HCT116 (cell line): ENCODE data around the gene GAS2L2. TPM values are rescaled to one million over a fixed set of nuclear protein-coding genes. Genes with fewer than 3 reads are reported as not detected.

Experiments used
- ATAC-seq: fragments of 200-7000 bp; cut with Tn5 transposase; 2 replicates; pipeline ENCODE4 v1.9.1; 2020; ENCODE audit warnings: mild to moderate bottlenecking, moderate library complexity
- BruUV-seq: library from RNA; stranded (reverse); fragments of 400-500 nt; replicated peaks from 2 replicates; lab custom pipeline; 2021; lab: Mats Ljungman, UMichigan
- CTCF ChIA-PET: fragments of 300-600 bp; sonication (Branson Sonifier 250); formaldehyde crosslinking; loops from one replicate; lab custom pipeline; 2021; ENCODE audit warnings: antibody characterized with exemption; lab: Charles Lee
- POLR2A ChIA-PET: fragments of 300-600, 350-600 bp; sonication (Branson Sonifier 250); formaldehyde crosslinking; loops from one replicate; lab custom pipeline; 2021; ENCODE audit warnings: antibody characterized with exemption; lab: Charles Lee
- RAD21 ChIA-PET, 2 experiments: fragments of 300-600 bp; sonication (Branson Sonifier 250); formaldehyde crosslinking; loops; one replicate each; lab custom pipeline; 2023; ENCODE audit warnings: low total read pairs in 2 of 2; ENCODE audit not compliant: uncharacterized antibody in 2 of 2, unreplicated experiment in 2 of 2, low non-redundant PET in 1 of 2; lab: Charles Lee
- DNase-seq: peaks from one replicate; pipeline ENCODE4 v3.0.0-alpha.2; 2010; ENCODE audit warnings: low read depth, low spot score
- H2AFZ ChIP-seq: fragments of 200-600 bp; shearing (Covaris generic), sonication (generic); 2 replicates; pipeline ENCODE4 v1.6.1; 2017; ENCODE audit warnings: low read depth, mixed run types, mixed read lengths, antibody characterized with exemption, low read length; ENCODE audit not compliant: poor library complexity, severe bottlenecking
- H3K27ac ChIP-seq: 2 replicates; pipeline ENCODE4 v1.5.1; 2012; ENCODE audit warnings: low read depth, low read length
- H3K27me3 ChIP-seq: fragments of 200-600 bp; sonication (generic); 2 replicates; pipeline ENCODE4 v1.6.1; 2016; ENCODE audit warnings: mixed run types, low read length, mixed read lengths; ENCODE audit not compliant: insufficient read depth
- H3K36me3 ChIP-seq, 2 experiments: fragments of 200-500 bp in 1 of 2; fragments of 200-600 bp in 1 of 2; sonication (Bioruptor generic) in 1 of 2; sonication (generic) in 1 of 2; 2 replicates each; pipeline versions ENCODE4 v1.5.1 to v1.6.1; 2014 to 2016; ENCODE audit warnings: low read length in 2 of 2, inconsistent platforms in 1 of 2, mixed read lengths in 1 of 2, mixed run types in 1 of 2; ENCODE audit not compliant: insufficient read depth in 2 of 2, control insufficient read depth in 1 of 2
- H3K4me1 ChIP-seq, 2 experiments: fragments of 200-600 bp in 1 of 2; sonication (generic) in 1 of 2; 2 replicates each; pipeline versions ENCODE4 v1.5.1 to v1.6.1; 2012 to 2017; ENCODE audit warnings: low read length in 2 of 2, inconsistent platforms in 1 of 2, mild to moderate bottlenecking in 1 of 2, mixed read lengths in 1 of 2, mixed run types in 1 of 2, moderate library complexity in 1 of 2; ENCODE audit not compliant: insufficient read depth in 2 of 2, control insufficient read depth in 1 of 2
- H3K4me2 ChIP-seq: fragments of 200-600 bp; sonication (generic); 2 replicates; pipeline ENCODE4 v1.6.1; 2017; ENCODE audit warnings: mixed run types, low read length, mixed read lengths
- H3K4me3 ChIP-seq, 2 experiments: fragments of 200-600 bp in 1 of 2; sonication (generic) in 1 of 2; replicated peaks in 1 of 2; 2 replicates each; pipeline ENCODE4 v1.5.1; 2011 to 2016; ENCODE audit warnings: low read length in 2 of 2, control low read depth in 1 of 2, low read depth in 1 of 2, mild to moderate bottlenecking in 1 of 2, mixed read lengths in 1 of 2, mixed run types in 1 of 2
- H3K79me2 ChIP-seq: fragments of 200-600 bp; sonication (generic); 2 replicates; pipeline ENCODE4 v1.6.1; 2017; ENCODE audit warnings: mild to moderate bottlenecking, mixed run types, low read length, moderate library complexity, mixed read lengths; ENCODE audit not compliant: insufficient read depth
- H3K9ac ChIP-seq: fragments of 200-600 bp; sonication (generic); 2 replicates; pipeline ENCODE4 v1.6.1; 2016; ENCODE audit warnings: low read length, mixed read lengths
- H3K9me2 ChIP-seq: fragments of 200-600 bp; sonication (generic), shearing (Covaris generic); 2 replicates; pipeline ENCODE4 v1.6.1; 2017; ENCODE audit warnings: mixed run types, mild to moderate bottlenecking, moderate library complexity; ENCODE audit not compliant: insufficient read depth
- H3K9me3 ChIP-seq, 2 experiments: fragments of 200-500 bp in 1 of 2; fragments of 200-600 bp in 1 of 2; sonication (Bioruptor generic) in 1 of 2; sonication (generic) in 1 of 2; 2 replicates each; pipeline ENCODE4 v1.6.1; 2014 to 2017; ENCODE audit warnings: low read length in 2 of 2, mixed read lengths in 2 of 2, inconsistent platforms in 1 of 2, low read depth in 1 of 2, mild to moderate bottlenecking in 1 of 2, mixed run types in 1 of 2, moderate library complexity in 1 of 2; ENCODE audit not compliant: control insufficient read depth in 1 of 2, insufficient read depth in 1 of 2
- H4K20me1 ChIP-seq: fragments of 200-600 bp; sonication (generic), shearing (Covaris generic); 2 replicates; pipeline ENCODE4 v1.6.1; 2017; ENCODE audit warnings: mixed run types, mild to moderate bottlenecking, moderate library complexity; ENCODE audit not compliant: insufficient read depth
- CBX3 ChIP-seq: IDR thresholded peaks from 2 replicates; pipeline ENCODE4 v1.6.1; 2012; ENCODE audit warnings: low read depth
- CTCF ChIP-seq, 3 experiments: fragments of 200-600 bp in 1 of 3; sonication (generic) in 1 of 3; IDR thresholded peaks in 2 of 3; conservative IDR thresholded peaks in 1 of 3; 2 replicates each; pipeline ENCODE4 v1.5.1; 2012 to 2017; ENCODE audit warnings: low read depth in 2 of 3, low read length in 2 of 3, antibody characterized with exemption in 1 of 3, borderline replicate concordance in 1 of 3, control low read depth in 1 of 3, mild to moderate bottlenecking in 1 of 3, mixed read lengths in 1 of 3, mixed run types in 1 of 3, moderate library complexity in 1 of 3; ENCODE audit not compliant: insufficient read depth in 1 of 3
- EGR1 ChIP-seq: IDR thresholded peaks from 2 replicates; pipeline ENCODE4 v1.6.1; 2012; ENCODE audit warnings: low read depth
- EZH2 ChIP-seq: fragments of 200-600 bp; sonication (generic); IDR thresholded peaks from 2 replicates; pipeline ENCODE4 v1.6.1; 2017; ENCODE audit warnings: antibody characterized with exemption, mixed run types
- FOSL1 ChIP-seq: IDR thresholded peaks from 2 replicates; pipeline ENCODE4 v1.6.1; 2012; ENCODE audit warnings: low read depth
- JUND ChIP-seq: IDR thresholded peaks from 2 replicates; pipeline ENCODE4 v1.6.1; 2012
- RAD21 ChIP-seq: IDR thresholded peaks from 2 replicates; pipeline ENCODE4 v1.6.1; 2012; ENCODE audit warnings: low read depth, mild to moderate bottlenecking
- SIN3A ChIP-seq: IDR thresholded peaks from 2 replicates; pipeline ENCODE4 v1.6.1; 2012; ENCODE audit warnings: low read depth
- SRF ChIP-seq: IDR thresholded peaks from 2 replicates; pipeline ENCODE4 v1.6.1; 2012; ENCODE audit warnings: low read depth
- TCF7L2 ChIP-seq: IDR thresholded peaks from 2 replicates; pipeline ENCODE4 v1.7.0; 2011; ENCODE audit warnings: borderline replicate concordance, inconsistent platforms; ENCODE audit not compliant: insufficient read depth, insufficient read length; ENCODE audit errors: extremely low read depth
- ZFX ChIP-seq: fragments of 450-650 bp; IDR thresholded peaks from 2 replicates; pipeline ENCODE4 v1.6.1; 2017
- intact Hi-C: fragments of 100-400 bp; cut with micrococcal nuclease; formaldehyde crosslinking; loops from 2 replicates; pipeline ENCODE4 v1.10.0; 2022
- total RNA-seq: library from RNA; stranded (reverse); gene quantifications from one replicate; pipeline ENCODE4 v1.2.1, GENCODE V29; 2021; ENCODE audit not compliant: unreplicated experiment
- TF ChIP-seq, protein P1 (sequence below): IDR thresholded peaks from 2 replicates; pipeline ENCODE4 v1.6.1; 2012
- TF ChIP-seq, protein P2 (sequence below): IDR thresholded peaks from 2 replicates; pipeline ENCODE4 v1.6.1; 2011; ENCODE audit warnings: mild to moderate bottlenecking, low read length, moderate library complexity; ENCODE audit not compliant: insufficient replicate concordance; ENCODE audit errors: extremely low read depth
- TF ChIP-seq, protein P3 (sequence below): IDR thresholded peaks from 2 replicates; pipeline ENCODE4 v1.6.1; 2012
- TF ChIP-seq, protein P4 (sequence below): IDR thresholded peaks from 2 replicates; pipeline ENCODE4 v1.6.1; 2012; ENCODE audit warnings: low read depth

GAS2L2 gene
- total RNA-seq, 1 experiment from 2014 or later = not detected

DNA sequence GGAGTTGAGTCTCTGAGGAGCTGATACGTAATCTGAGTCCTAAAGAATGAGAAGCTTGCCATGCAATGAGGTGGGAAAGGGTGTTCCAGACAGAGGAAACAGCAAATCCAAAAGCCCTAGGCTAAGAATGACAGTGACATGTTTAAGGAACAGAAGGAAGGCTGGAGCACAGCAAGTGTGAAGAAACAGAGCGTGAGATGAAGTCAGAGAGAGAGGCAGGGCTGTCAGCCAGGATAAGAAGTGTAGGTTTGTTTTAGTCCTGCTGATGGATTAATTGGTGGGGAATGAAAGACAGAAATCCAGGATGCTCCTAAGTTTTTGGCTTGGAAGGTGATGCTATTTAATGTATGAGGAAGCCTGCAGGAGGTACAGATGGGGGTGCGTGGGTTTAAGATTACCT lies 27.9 kb upstream of the GAS2L2 start (continued):
- TF ChIP-seq, protein P1, sequence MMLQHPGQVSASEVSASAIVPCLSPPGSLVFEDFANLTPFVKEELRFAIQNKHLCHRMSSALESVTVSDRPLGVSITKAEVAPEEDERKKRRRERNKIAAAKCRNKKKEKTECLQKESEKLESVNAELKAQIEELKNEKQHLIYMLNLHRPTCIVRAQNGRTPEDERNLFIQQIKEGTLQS = no peak
- TF ChIP-seq RAD21 (no peak), FOSL1 (no peak), TCF7L2 (no peak)

DNA sequence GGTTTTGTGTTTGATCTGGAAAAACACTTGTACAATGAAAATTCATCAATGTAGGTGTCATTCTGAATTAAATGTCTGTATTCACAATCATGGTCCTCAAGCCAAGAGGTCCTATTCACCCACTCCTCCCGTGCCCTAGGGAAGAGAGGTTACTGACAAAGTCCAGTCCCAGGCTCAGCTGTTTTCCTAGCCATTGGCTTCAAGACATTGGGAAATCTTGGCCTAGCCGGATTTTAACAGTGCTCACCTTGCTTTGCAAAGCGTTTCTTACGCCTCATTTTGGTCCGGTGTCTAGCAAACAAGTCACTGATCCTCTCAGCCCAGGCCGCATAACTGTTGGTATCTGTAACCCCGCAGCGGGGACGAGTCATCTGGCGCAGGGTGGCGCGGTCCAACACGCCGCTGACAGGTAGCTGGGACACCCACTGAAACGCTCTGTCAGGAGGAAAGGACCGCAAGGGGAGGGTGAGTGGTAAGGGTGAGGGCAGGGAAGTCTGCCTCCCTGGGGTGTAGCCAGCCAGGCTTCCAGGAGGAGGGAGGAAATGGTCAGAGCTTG lies 25.7 kb upstream of the GAS2L2 start:
- Histone ChIP-seq H3K9me3 (no peaks in the 10 kb centered on the region), H3K36me3 (no peaks in the 10 kb centered on the region), H3K9ac (no peak overlapping the region), H4K20me1 (no peaks in the 10 kb centered on the region), H3K79me2 (no peaks in the 10 kb centered on the region), H3K27me3 (0 out of 2 replicates have a peak, but pooled peaks cover 3% of the 10 kb centered on the region), H3K4me2 (no peak overlapping the region), H3K9me2 (no peaks in the 10 kb centered on the region), H2AFZ (no peak overlapping the region), H3K27ac (no peak overlapping the region), H3K4me3 (no peak overlapping the region), H3K4me1 (peaks cover 7% of the 10 kb centered on the region in 2 experiments; a peak in 3 of 4 replicates)
- TF ChIP-seq, protein P2, sequence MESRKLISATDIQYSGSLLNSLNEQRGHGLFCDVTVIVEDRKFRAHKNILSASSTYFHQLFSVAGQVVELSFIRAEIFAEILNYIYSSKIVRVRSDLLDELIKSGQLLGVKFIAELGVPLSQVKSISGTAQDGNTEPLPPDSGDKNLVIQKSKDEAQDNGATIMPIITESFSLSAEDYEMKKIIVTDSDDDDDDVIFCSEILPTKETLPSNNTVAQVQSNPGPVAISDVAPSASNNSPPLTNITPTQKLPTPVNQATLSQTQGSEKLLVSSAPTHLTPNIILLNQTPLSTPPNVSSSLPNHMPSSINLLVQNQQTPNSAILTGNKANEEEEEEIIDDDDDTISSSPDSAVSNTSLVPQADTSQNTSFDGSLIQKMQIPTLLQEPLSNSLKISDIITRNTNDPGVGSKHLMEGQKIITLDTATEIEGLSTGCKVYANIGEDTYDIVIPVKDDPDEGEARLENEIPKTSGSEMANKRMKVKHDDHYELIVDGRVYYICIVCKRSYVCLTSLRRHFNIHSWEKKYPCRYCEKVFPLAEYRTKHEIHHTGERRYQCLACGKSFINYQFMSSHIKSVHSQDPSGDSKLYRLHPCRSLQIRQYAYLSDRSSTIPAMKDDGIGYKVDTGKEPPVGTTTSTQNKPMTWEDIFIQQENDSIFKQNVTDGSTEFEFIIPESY = no peak
- TF ChIP-seq EGR1 (no peak), CTCF (IDR thresholded peaks at IDR 0.05 in 2 of 3, conservative IDR thresholded peaks at IDR 0.05 in 1 of 3; ENCODE audit: borderline replicate concordance in 1 of 3, insufficient read depth in 1 of 3, low read depth in 2 of 3, low read length in 2 of 3) (no peak), ZFX (no peak), JUND (no peak), CBX3 (no peak), EZH2 (no peak), TCF7L2 (no peak), SIN3A (no peak), SRF (no peak)
- TF ChIP-seq, protein P3, sequence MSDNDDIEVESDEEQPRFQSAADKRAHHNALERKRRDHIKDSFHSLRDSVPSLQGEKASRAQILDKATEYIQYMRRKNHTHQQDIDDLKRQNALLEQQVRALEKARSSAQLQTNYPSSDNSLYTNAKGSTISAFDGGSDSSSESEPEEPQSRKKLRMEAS = no peak
- TF ChIP-seq, protein P4, sequence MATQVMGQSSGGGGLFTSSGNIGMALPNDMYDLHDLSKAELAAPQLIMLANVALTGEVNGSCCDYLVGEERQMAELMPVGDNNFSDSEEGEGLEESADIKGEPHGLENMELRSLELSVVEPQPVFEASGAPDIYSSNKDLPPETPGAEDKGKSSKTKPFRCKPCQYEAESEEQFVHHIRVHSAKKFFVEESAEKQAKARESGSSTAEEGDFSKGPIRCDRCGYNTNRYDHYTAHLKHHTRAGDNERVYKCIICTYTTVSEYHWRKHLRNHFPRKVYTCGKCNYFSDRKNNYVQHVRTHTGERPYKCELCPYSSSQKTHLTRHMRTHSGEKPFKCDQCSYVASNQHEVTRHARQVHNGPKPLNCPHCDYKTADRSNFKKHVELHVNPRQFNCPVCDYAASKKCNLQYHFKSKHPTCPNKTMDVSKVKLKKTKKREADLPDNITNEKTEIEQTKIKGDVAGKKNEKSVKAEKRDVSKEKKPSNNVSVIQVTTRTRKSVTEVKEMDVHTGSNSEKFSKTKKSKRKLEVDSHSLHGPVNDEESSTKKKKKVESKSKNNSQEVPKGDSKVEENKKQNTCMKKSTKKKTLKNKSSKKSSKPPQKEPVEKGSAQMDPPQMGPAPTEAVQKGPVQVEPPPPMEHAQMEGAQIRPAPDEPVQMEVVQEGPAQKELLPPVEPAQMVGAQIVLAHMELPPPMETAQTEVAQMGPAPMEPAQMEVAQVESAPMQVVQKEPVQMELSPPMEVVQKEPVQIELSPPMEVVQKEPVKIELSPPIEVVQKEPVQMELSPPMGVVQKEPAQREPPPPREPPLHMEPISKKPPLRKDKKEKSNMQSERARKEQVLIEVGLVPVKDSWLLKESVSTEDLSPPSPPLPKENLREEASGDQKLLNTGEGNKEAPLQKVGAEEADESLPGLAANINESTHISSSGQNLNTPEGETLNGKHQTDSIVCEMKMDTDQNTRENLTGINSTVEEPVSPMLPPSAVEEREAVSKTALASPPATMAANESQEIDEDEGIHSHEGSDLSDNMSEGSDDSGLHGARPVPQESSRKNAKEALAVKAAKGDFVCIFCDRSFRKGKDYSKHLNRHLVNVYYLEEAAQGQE = no peak
- TF ChIP-seq, protein P1 = no peak
- POLR2A ChIA-PET = no interaction called here
- no TSS peak for BruUV-seq
- intact Hi-C loops = no loop called here
- RAD21 ChIA-PET = no interaction called here
- DNase-seq (no peak), ATAC-seq (no peak)
- CTCF ChIA-PET = interaction anchor here (0.9 to 2.1 kb wide), 2 partner anchors 8 to 12 kb away, joined by 3 to 6 read pairs; no protein-coding TSS in a partner anchor
